22Rv1 (cell line): Measurements from ENCODE around the gene CAMK4.

Source experiments
- H3K27ac ChIP-seq: fragments of 450-650 bp; 2 replicates; pipeline ENCODE4 v1.5.1; 2017
- ZFX ChIP-seq: fragments of 450-650 bp; IDR thresholded peaks from 2 replicates; pipeline ENCODE4 v1.6.1; 2017; ENCODE audit warnings: antibody characterized with exemption, borderline replicate concordance
- TF ChIP-seq, protein P1 (sequence below): fragments of 450-650 bp; IDR thresholded peaks from 2 replicates; pipeline ENCODE4 v1.5.1; 2017; ENCODE audit warnings: mild to moderate bottlenecking

The CAMK4 gene

DNA sequence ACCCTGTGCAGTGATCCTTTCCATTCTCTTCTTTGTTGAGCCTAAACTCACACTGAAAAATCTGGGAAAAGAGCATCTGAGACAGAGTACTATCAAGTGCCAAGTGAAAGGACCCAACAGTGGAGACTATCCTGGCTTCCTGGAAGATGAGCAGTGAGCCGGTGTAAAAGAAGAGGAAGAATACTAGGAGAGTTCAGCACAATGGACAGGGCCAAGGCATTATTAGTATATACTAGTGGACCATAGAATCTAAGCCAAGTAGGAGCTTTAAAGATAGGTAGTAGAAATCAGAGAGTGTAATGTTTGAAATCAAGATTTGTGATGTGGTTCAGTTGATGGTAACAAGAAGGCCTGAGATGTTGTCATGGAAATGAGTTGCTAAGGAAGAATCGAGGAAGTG is 140.8 kb downstream of the CAMK4 start:
- H3K27ac ChIP-seq = no peak overlapping the region
- TF ChIP-seq, protein P1, sequence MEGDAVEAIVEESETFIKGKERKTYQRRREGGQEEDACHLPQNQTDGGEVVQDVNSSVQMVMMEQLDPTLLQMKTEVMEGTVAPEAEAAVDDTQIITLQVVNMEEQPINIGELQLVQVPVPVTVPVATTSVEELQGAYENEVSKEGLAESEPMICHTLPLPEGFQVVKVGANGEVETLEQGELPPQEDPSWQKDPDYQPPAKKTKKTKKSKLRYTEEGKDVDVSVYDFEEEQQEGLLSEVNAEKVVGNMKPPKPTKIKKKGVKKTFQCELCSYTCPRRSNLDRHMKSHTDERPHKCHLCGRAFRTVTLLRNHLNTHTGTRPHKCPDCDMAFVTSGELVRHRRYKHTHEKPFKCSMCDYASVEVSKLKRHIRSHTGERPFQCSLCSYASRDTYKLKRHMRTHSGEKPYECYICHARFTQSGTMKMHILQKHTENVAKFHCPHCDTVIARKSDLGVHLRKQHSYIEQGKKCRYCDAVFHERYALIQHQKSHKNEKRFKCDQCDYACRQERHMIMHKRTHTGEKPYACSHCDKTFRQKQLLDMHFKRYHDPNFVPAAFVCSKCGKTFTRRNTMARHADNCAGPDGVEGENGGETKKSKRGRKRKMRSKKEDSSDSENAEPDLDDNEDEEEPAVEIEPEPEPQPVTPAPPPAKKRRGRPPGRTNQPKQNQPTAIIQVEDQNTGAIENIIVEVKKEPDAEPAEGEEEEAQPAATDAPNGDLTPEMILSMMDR = no peak
- no peak for TF ChIP-seq ZFX

DNA sequence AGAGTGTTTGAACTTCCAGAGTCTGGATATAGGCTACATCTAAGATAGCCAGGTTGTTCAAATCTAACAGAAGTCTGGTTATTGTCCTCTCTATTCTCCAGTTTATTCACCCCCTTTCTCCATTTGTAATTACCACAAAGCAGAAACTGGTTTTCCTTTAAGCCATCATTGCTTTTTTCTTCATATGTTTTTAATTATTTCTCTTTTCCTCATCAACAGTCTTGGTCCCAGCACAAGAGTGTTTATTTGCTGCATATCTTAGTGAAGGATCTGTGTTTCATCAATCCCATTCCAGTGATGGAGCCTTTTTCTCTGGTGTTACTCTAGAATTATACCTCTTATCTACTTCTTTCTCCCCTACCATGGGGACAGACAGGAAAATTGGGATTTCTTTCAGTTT is 142.2 kb downstream of the CAMK4 start:
- H3K27ac ChIP-seq = no peak overlapping the region
- TF ChIP-seq, protein P1 = no peak
- TF ChIP-seq ZFX = no peak

DNA sequence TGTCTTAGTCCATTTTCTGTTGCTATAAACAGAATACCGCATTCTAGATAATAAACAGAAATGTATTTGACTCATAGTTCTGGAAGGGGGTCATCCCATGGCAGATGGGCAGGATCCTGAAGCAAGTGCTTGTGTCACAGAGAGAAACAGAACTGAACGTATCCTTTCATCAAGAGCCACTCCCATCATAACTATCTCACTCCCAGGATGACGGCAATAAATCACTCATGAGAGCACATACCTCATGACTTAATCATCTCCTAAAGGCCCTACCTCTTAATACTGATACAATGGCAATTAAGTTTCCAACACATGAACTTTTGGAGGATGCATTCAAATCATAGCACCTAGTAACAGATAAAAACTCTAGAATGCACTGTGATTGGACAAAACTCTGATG is 142.9 kb downstream of the CAMK4 start:
- TF ChIP-seq ZFX = no peak
- TF ChIP-seq, protein P1 = no peak
- no peak overlapping the region for H3K27ac ChIP-seq

DNA sequence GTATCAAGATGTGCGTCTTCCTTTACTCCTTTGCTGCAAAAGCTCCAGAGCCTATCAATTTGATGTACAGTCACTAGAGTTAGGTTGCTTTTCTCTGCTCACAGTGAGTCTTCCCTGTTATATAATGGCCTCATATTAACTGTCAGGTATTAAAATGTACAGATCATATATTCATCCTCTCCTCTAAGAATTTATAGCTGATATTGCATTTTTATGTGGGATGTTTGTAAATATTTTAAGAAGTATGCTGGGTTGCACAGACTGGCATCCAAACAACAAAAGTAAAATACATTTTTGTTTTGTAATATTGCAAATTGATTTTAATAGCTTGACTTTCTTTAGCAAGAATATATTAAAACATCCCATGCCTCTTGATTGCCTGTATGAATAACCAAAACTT is 148.6 kb downstream of the CAMK4 start:
- TF ChIP-seq ZFX = no peak
- TF ChIP-seq, protein P1 = no peak
- H3K27ac ChIP-seq = no peak overlapping the region

DNA sequence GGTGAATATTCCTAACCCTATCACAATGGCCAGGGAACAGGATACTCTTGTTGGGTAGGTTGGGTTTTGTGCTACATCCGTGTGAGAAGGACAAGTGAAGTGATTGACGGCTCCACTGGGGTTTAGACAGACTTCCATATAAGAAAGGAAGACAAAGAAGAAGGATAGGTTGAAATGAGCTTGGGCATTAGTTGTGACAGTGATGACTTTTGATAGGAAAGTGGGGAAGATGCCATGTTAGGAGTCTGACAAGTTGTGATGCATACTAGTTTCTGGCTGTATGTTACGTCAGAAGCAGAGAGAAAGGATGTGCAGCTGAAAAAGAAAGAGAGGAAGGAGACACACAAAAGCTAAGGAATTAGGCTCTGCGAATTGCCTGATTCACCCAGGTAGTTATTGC is 150.2 kb downstream of the CAMK4 start:
- no peak overlapping the region for H3K27ac ChIP-seq
- TF ChIP-seq, protein P1 = no peak
- no peak for TF ChIP-seq ZFX

DNA sequence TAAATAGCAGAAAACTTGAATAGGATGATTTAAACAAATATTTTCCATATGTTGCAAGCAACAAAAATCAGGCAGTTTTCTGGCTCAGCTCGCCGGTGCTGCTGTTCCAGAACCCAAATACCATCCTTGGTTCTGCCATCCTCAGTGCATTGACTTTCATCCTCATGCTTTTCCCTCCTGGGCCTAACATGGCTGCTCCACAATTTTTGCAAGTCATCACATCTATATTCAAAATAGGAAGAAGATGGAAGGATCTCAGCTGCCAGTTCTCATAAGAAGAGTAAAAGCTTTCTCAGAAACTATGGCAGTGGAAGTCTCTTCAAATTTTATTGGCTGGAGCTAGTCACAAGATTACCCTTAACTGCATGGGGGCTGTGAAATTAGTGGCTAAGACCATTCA is 151.5 kb downstream of the CAMK4 start:
- no peak for TF ChIP-seq ZFX
- TF ChIP-seq, protein P1 = no peak
- no peak overlapping the region for H3K27ac ChIP-seq

DNA sequence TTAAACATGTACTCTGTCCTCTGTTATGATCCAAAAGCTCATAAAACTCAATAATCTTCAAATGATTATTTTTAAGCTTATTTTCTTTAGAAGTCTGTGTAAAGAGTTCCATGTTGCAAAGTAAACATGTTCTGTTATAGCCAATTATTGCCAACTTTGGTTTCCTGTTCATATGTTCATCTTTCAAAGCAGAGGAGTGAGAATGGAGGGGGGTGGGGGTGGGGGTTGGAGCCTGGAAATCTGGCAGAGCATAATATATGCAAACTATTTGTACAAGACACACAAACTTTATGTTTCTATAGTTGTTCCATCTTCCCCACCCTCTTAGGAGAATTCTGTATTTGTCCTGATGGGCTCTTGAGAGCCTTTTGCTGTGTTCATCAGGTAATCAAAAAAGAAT is 153.1 kb downstream of the CAMK4 start:
- TF ChIP-seq, protein P1 = no peak
- TF ChIP-seq ZFX = no peak
- no peak overlapping the region for H3K27ac ChIP-seq
